Pancreas (tissue), 10 donors: ENCODE measurements around the gene GREM1. TPM values are rescaled to one million over a fixed set of nuclear protein-coding genes. Genes with fewer than 3 reads are reported as not detected.
A peak's percentile ranks its signal among the peaks of the same experiment; 100 is the strongest.

Source experiments
- ATAC-seq, 4 donors: fragments of 200-7000 bp; cut with Tn5 transposase; one replicate each; pipeline versions ENCODE4 v1.8.0 to v1.9.1; 2020; ENCODE audit warnings: mild to moderate bottlenecking in 4 of 4, moderate library complexity in 4 of 4
- DNase-seq, 6 donors: peaks; one replicate each; pipeline ENCODE4 v3.0.0-alpha.2; 2020
- FAIRE-seq: peaks from 2 replicates; lab custom pipeline; 2012; peaks lifted over from hg19 to GRCh38; lab: Jason Lieb, UNC
- H3K27ac ChIP-seq, 4 donors: fragments of 200-600 bp; sonication (generic); 1 replicate in 3 of 4; 2 replicates in 1 of 4; pipeline versions ENCODE4 v1.5.0 to v1.8.0; 2020
- H3K27me3 ChIP-seq, 4 donors: fragments of 200-600 bp; one replicate each; pipeline ENCODE4 v1.8.0; 2021
- H3K36me3 ChIP-seq, 3 donors: fragments of 200-600 bp; sonication (generic) in 1 of 3; one replicate each; pipeline versions ENCODE4 v1.5.0 to v1.8.0; 2020 to 2021
- H3K4me1 ChIP-seq, 3 donors: fragments of 200-600 bp; one replicate each; pipeline ENCODE4 v1.8.0; 2021
- H3K4me3 ChIP-seq, 4 donors: fragments of 200-600 bp; sonication (generic) in 2 of 4; one replicate each; pipeline versions ENCODE4 v1.5.0 to v1.8.0; 2020 to 2021
- H3K9me3 ChIP-seq, 4 donors: fragments of 200-600 bp; one replicate each; pipeline ENCODE4 v1.8.0; 2021
- CTCF ChIP-seq, 4 donors: fragments of 200-600 bp; sonication (generic) in 3 of 4; IDR thresholded peaks; one replicate each; pipeline versions ENCODE4 v1.5.0 to v1.8.0; 2021; ENCODE audit warnings: antibody characterized with exemption in 4 of 4
- WGBS, 2 donors: extraction: QIAGEN DNeasy Blood & Tissue Kit; methylation state at CpG; one replicate each; pipeline ENCODE4 v1.1.7; 2013; 5-methylcytosine and 5-hydroxymethylcytosine counted together
- intact Hi-C, 3 donors: fragments of 100-400 bp; cut with DNase I; formaldehyde crosslinking; loops; one replicate each; pipeline versions ENCODE4 v1.11.1 to v1.14.2; 2022
- polyA plus RNA-seq, 2 donors: library from polyadenylated mRNA; stranded (reverse); fragments of 200-250 nt; gene quantifications; one replicate each; pipeline ENCODE4 v1.2.3, GENCODE V29; 2013
- total RNA-seq, 6 donors: library from RNA; stranded (reverse); fragmentation: NEBNext Ultra II Directional in 4 of 6; extraction: Animal tissue kit (Norgen Biotek cat#: 25700) in 4 of 6; gene quantifications; one replicate each; pipeline versions ENCODE4 v1.2.1 to v1.2.4, GENCODE V29; 2021 to 2023
- donor health status: healthy with polysubstance abuse.
- donor health status: DM: no; HTN: no; CAD: no; lungs with moderate emphysema.
- donor health status: DM: no; HTN: no; CAD: no.
- donor health status: control.
- donor health status: control.
- donor health status: Bipolar disorder and iron deficiency.
- donor health status: DM: yes; HTN: yes; CAD: no.
- donor health status: DM: no; HTN: no; CAD: no.
- donor health status: DM: no; HTN: no; CAD: no.
- donor health status: DM: yes; HTN: yes; CAD: no.

GREM1 gene
- total and polyA plus RNA-seq, 8 donors = 0.24 to 4.8 (median 0.83) TPM

- no peaks in the 10 kb centered on the region for H3K27me3 ChIP-seq
- no peaks in the 10 kb centered on the region for H3K9me3 ChIP-seq
- H3K27ac ChIP-seq = no peak overlapping the region
- no peak for DNase-seq
- H3K4me3 ChIP-seq = no peak overlapping the region
- no peaks in the 10 kb centered on the region for H3K36me3 ChIP-seq
- intact Hi-C loops = no loop called here
- TF ChIP-seq CTCF (IDR thresholded peaks at IDR 0.05) = no peak
- 29 to 34% methylated on average over 5 of the region's 5 CpGs for WGBS, 2 donors
- FAIRE-seq = no peak
- H3K4me1 ChIP-seq = peaks cover 3 to 9% (median 7%) of the 10 kb centered on the region in 3 donors
- peak; percentile 38 to 83 (median 73) for ATAC-seq
Observed at GRCh38 chr15:32677238-32677750, 40.5 kb upstream of the GREM1 start.

GRCh38 chr15:32679298-32679690 lies 38.5 kb upstream of the GREM1 start:
- FAIRE-seq (no peak), ATAC-seq (no peak), DNase-seq (no peak)
- no peaks in the 10 kb centered on the region for H3K36me3 ChIP-seq
- H3K27ac ChIP-seq = no peak overlapping the region
- H3K9me3 ChIP-seq = no peaks in the 10 kb centered on the region
- 92 to 95% methylated on average over 4 of the region's 4 CpGs for WGBS, 2 donors
- H3K4me1 ChIP-seq = peaks cover 3 to 9% (median 7%) of the 10 kb centered on the region in 3 donors
- no peak for TF ChIP-seq CTCF (IDR thresholded peaks at IDR 0.05)
- no peak overlapping the region for H3K4me3 ChIP-seq
- intact Hi-C loops = no loop called here
- no peaks in the 10 kb centered on the region for H3K27me3 ChIP-seq

GRCh38 chr15:32682569-32682968 lies 35.2 kb upstream of the GREM1 start:
- TF ChIP-seq CTCF (IDR thresholded peaks at IDR 0.05) = no peak
- no peaks in the 10 kb centered on the region for H3K27me3 ChIP-seq
- peaks cover 0 to under 1% (median under 1%) of the 10 kb centered on the region in 3 donors for H3K4me1 ChIP-seq
- intact Hi-C loops = no loop called here
- no peaks in the 10 kb centered on the region for H3K9me3 ChIP-seq
- peak in 2 of 4 donors; percentile 15 to 54 for ATAC-seq
- no peak for DNase-seq
- WGBS, 2 donors = 95 to 97% methylated on average over 3 of the region's 3 CpGs
- no peak for FAIRE-seq
- H3K36me3 ChIP-seq = no peaks in the 10 kb centered on the region
- H3K27ac ChIP-seq = no peak overlapping the region
- no peak overlapping the region for H3K4me3 ChIP-seq

GRCh38 chr15:32682977-32683630 lies 34.7 kb upstream of the GREM1 start:
- no peak for DNase-seq
- Histone ChIP-seq H3K36me3 (no peaks in the 10 kb centered on the region), H3K9me3 (no peaks in the 10 kb centered on the region), H3K4me3 (no peak overlapping the region), H3K27ac (no peak overlapping the region), H3K4me1 (no peaks in the 10 kb centered on the region), H3K27me3 (no peaks in the 10 kb centered on the region)
- 92 to 98% methylated on average over 2 of the region's 2 CpGs for WGBS, 2 donors
- FAIRE-seq = no peak
- no peak for TF ChIP-seq CTCF (IDR thresholded peaks at IDR 0.05)
- intact Hi-C loops = no loop called here
- no peak for ATAC-seq
